ENCODE data around the gene CHRNA4. TPM values are rescaled to one million over a fixed set of nuclear protein-coding genes. Genes with fewer than 3 reads are reported as not detected.

The CHRNA4 gene
- total RNA-seq, 2 experiments from 2014 or later = not detected

GRCh38 chr20:63407928-63408683, 47.0 kb upstream of the CHRNA4 start:
- intact Hi-C loops (cut with micrococcal nuclease) = no loop called here
- Mint-ChIP-seq H3K4me3 (no peak overlapping the region), H3K36me3 (ENCODE audit: low read depth) (no peaks in the 10 kb centered on the region), H3K4me1 (ENCODE audit: low read depth) (peaks cover 3% of the 10 kb centered on the region), H3K9me3 (no peaks in the 10 kb centered on the region), H3K27ac (no peak overlapping the region), H3K27me3 (peaks cover 2% of the 10 kb centered on the region)
- TF ChIP-seq CTCF (IDR thresholded peaks at IDR 0.05) = no peak
- ChIA-PET CTCF (no interaction called here), POLR2A (no interaction called here)
- no peak for ATAC-seq
- DNase-seq = no peak

DNA sequence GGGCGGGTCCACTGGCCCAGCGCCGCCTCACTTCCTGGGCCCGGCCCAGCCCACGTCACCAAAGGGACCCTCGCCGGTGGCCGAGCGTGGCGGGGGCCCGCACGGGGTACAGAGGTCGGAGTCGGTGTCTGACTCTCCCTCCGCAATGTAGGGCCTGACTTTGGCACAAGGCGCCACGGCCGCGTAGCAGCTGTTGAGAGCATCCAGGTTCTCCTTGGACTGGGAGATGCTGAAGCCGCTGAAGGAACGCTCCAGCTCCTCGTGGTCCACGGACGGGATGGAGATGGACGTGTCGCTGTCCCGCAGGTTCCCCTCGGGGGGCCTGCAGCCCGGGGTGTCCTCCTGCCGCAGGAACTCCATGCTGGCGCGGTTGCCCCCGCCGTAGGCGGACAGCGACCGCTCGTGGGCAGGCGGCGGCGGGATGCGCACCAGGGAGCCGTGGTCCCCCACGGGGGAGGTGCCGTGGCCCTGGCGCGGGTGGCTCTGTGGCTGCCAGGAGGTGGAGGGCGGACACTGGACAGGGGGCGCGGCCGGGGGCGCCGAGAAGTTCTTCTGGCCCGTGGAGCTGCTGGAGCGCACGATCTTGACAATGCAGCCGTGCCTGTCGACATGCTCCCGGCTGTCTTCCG, 45.6 kb upstream of the CHRNA4 start:
- no peaks in the 10 kb centered on the region for H3K36me3 Mint-ChIP-seq (ENCODE audit: low read depth)
- no peaks in the 10 kb centered on the region for H3K27me3 Mint-ChIP-seq
- POLR2A ChIA-PET = interaction anchor here (1.0 kb wide), 1 partner anchor 170 kb away, joined by 3 read pairs; no protein-coding TSS in a partner anchor
- DNase-seq (no peak), ATAC-seq (no peak)
- peaks cover 2% of the 10 kb centered on the region for H3K4me1 Mint-ChIP-seq (ENCODE audit: low read depth)
- H3K4me3 Mint-ChIP-seq = no peak overlapping the region
- intact Hi-C loops (cut with micrococcal nuclease) = no loop called here
- TF ChIP-seq CTCF (IDR thresholded peaks at IDR 0.05) = no peak
- H3K27ac Mint-ChIP-seq = no peak overlapping the region
- no peaks in the 10 kb centered on the region for H3K9me3 Mint-ChIP-seq
- CTCF ChIA-PET = no interaction called here

DNA sequence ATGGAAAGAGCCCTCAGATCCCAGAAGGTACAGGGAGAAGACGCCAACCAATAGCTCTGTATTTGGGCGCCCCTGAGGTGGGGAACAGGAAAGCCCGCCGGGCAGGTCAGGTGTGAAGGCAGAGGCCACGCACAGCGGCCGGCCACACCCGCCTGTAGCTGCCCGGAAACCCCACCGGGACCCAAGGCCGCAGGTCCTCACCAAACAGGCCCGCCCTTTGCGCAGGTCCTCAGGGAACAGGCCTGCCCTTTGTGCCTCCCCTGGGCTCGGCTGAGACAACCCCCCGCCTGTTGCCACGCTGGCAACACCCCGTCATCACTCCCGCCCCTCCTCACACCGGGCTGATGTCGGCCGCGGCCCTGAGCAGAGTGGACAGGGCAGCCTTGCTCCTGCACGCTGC, 44.9 kb upstream of the CHRNA4 start:
- no peak for DNase-seq
- Mint-ChIP-seq H3K27me3 (no peaks in the 10 kb centered on the region), H3K36me3 (ENCODE audit: low read depth) (no peaks in the 10 kb centered on the region), H3K4me3 (no peak overlapping the region), H3K9me3 (no peaks in the 10 kb centered on the region), H3K4me1 (ENCODE audit: low read depth) (no peaks in the 10 kb centered on the region), H3K27ac (no peak overlapping the region)
- CTCF ChIA-PET = no interaction called here
- POLR2A ChIA-PET = no interaction called here
- TF ChIP-seq CTCF (IDR thresholded peaks at IDR 0.05) = no peak
- intact Hi-C loops (cut with micrococcal nuclease) = no loop called here
- no peak for ATAC-seq

- Mint-ChIP-seq H3K4me3 (no peak overlapping the region), H3K4me1 (ENCODE audit: low read depth) (no peaks in the 10 kb centered on the region)
- intact Hi-C loops (cut with micrococcal nuclease) = no loop called here
These were observed 44.1 kb upstream of the CHRNA4 start for GRCh38 chr20:63405102-63405730.

More at GRCh38 chr20:63405102-63405730, 44.1 kb upstream of the CHRNA4 start:
- no peak for TF ChIP-seq CTCF (IDR thresholded peaks at IDR 0.05)
- Mint-ChIP-seq H3K27me3 (no peaks in the 10 kb centered on the region), H3K36me3 (ENCODE audit: low read depth) (no peaks in the 10 kb centered on the region), H3K27ac (no peak overlapping the region), H3K9me3 (no peaks in the 10 kb centered on the region)
- ATAC-seq (no peak), DNase-seq (no peak)
- ChIA-PET POLR2A (no interaction called here), CTCF (no interaction called here)
